HG03097 (cell line): ENCODE data around the gene EN1.

Experiments used
- ATAC-seq: cut with Tn5 transposase; IDR thresholded peaks from one replicate; pipeline ENCODE4 v1.9.1; 2021; ENCODE audit not compliant: unreplicated experiment, low FRiP score

The EN1 gene

DNA sequence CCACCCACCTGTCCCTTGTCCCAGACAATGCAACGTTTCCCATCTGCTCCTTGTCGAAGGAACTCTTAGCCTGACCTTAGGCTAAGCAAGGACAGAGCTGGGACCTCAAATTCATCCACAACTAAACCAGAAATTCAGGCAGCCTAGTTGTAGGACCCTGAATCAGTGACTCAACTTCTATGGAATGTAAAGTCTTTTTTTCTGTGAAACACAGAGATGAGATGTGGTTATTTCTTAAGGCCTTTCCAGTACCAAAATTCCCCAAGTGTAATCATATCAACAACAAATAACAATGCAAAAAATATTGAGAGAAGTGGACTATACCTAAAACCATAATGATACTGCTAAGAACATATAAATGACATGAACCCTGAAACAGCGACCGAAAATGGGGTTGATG is 46.7 kb downstream of the EN1 start:
- ATAC-seq: no peak

DNA sequence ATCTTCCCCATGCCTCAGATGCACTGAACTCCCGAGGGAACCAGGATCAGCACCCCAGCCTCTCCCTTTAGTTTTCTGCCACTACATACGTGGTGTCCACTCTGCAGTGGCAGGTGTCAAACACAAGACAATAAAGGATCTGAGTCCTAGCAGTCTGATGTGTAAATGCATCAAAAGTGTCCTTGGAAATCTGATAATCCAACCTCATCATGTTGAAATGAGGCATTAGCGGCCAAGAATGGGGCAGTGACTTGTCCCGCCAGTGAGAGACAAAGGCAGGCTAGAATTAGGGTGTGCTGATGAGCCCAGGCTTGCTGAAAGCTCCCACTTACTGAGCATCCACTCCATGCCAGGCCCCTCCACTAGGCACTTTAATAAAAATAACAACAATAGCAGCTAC is 52.9 kb downstream of the EN1 start:
- no peak for ATAC-seq
